Stimulated activated CD8-positive, alpha-beta memory T cell treated with anti-CD3 and anti-CD28 coated beads, Interleukin-4, amount 100 ng/mL, for 1 hour (primary cell): ENCODE data around the gene TMEM163.

Experiments
- DNase-seq, 2 donors: peaks; one replicate each; pipeline ENCODE4 v3.0.0-alpha.2; 2020; ENCODE audit warnings: low read depth in 2 of 2, low spot score in 1 of 2

The TMEM163 gene

GRCh38 chr2:134460583-134460998 lies 258.2 kb downstream of the TMEM163 start:
- no peak for DNase-seq

- DNase-seq, result no peak
These were observed 258.9 kb downstream of the TMEM163 start for GRCh38 chr2:134459706-134460406.

- no peak for DNase-seq
These were observed 259.9 kb downstream of the TMEM163 start for GRCh38 chr2:134458950-134459349.

GRCh38 chr2:134458473-134458853 lies 260.3 kb downstream of the TMEM163 start:
- no peak for DNase-seq

GRCh38 chr2:134457765-134458472 lies 260.9 kb downstream of the TMEM163 start:
- DNase-seq, result no peak

- DNase-seq, result no peak
These were observed 261.4 kb downstream of the TMEM163 start for GRCh38 chr2:134457353-134457752.

GRCh38 chr2:134455426-134455825 lies 263.4 kb downstream of the TMEM163 start:
- no peak for DNase-seq

- DNase-seq, result no peak
These were observed 263.9 kb downstream of the TMEM163 start for GRCh38 chr2:134454931-134455330.

GRCh38 chr2:134454426-134454825 lies 264.4 kb downstream of the TMEM163 start:
- no peak for DNase-seq

- no peak for DNase-seq
These were observed 264.8 kb downstream of the TMEM163 start for GRCh38 chr2:134453973-134454372.

GRCh38 chr2:134453476-134453875 lies 265.3 kb downstream of the TMEM163 start:
- no peak for DNase-seq

GRCh38 chr2:134452042-134452733 lies 266.6 kb downstream of the TMEM163 start:
- DNase-seq, result no peak

- no peak for DNase-seq
These were observed 267.5 kb downstream of the TMEM163 start for GRCh38 chr2:134451347-134451630.

- no peak for DNase-seq
These were observed 268.9 kb downstream of the TMEM163 start for GRCh38 chr2:134449751-134450513.

GRCh38 chr2:134449157-134449556 lies 269.6 kb downstream of the TMEM163 start:
- no peak for DNase-seq

- DNase-seq, result no peak
These were observed 270.1 kb downstream of the TMEM163 start for GRCh38 chr2:134448650-134449049.

GRCh38 chr2:134447669-134448068 lies 271.1 kb downstream of the TMEM163 start:
- no peak for DNase-seq

- DNase-seq, result no peak
These were observed 272.3 kb downstream of the TMEM163 start for GRCh38 chr2:134446383-134447017.

- no peak for DNase-seq
These were observed 272.8 kb downstream of the TMEM163 start for GRCh38 chr2:134445985-134446382.

GRCh38 chr2:134445116-134445515 lies 273.7 kb downstream of the TMEM163 start:
- DNase-seq, result no peak

- DNase-seq, result no peak
These were observed 274.9 kb downstream of the TMEM163 start for GRCh38 chr2:134443814-134444480.
